Ishikawa (cell line): ENCODE results near the gene RAET1E.

Experiments
- CEBPB ChIP-seq: IDR thresholded peaks from 2 replicates; pipeline ENCODE4 v1.6.1; 2012
- CREB1 ChIP-seq: IDR thresholded peaks from 2 replicates; pipeline ENCODE4 v1.6.1; 2012; ENCODE audit warnings: low read depth
- EGR1 ChIP-seq: IDR thresholded peaks from 2 replicates; pipeline ENCODE4 v1.6.1; 2012
- EP300 ChIP-seq: IDR thresholded peaks from 2 replicates; pipeline ENCODE4 v1.6.1; 2012; ENCODE audit warnings: borderline replicate concordance
- FOXM1 ChIP-seq: IDR thresholded peaks from 2 replicates; pipeline ENCODE4 v1.6.1; 2012; ENCODE audit warnings: low read depth, borderline replicate concordance
- NFIC ChIP-seq: IDR thresholded peaks from 2 replicates; pipeline ENCODE4 v1.6.1; 2012
- RAD21 ChIP-seq: IDR thresholded peaks from 2 replicates; pipeline ENCODE4 v1.6.1; 2012; ENCODE audit warnings: low read depth
- TAF1 ChIP-seq: IDR thresholded peaks from 2 replicates; pipeline ENCODE4 v1.6.1; 2012; ENCODE audit warnings: low read depth, mild to moderate bottlenecking
- TCF12 ChIP-seq: IDR thresholded peaks from 2 replicates; pipeline ENCODE4 v1.6.1; 2012; ENCODE audit warnings: low read depth
- TEAD4 ChIP-seq: IDR thresholded peaks from 2 replicates; pipeline ENCODE4 v1.6.1; 2012
- YY1 ChIP-seq: IDR thresholded peaks from 2 replicates; pipeline ENCODE4 v1.6.1; 2012; ENCODE audit warnings: low read depth
- ZBTB7A ChIP-seq: IDR thresholded peaks from 2 replicates; pipeline ENCODE4 v1.6.1; 2012; ENCODE audit warnings: low read depth
- TF ChIP-seq, protein P1 (sequence below): IDR thresholded peaks from 2 replicates; pipeline ENCODE4 v1.6.1; 2012
- TF ChIP-seq, protein P2 (sequence below): IDR thresholded peaks from 2 replicates; pipeline ENCODE4 v1.6.1; 2012; ENCODE audit warnings: low read depth, mild to moderate bottlenecking
- TF ChIP-seq, protein P3 (sequence below): IDR thresholded peaks from 2 replicates; pipeline ENCODE4 v1.6.1; 2012

RAET1E gene

DNA sequence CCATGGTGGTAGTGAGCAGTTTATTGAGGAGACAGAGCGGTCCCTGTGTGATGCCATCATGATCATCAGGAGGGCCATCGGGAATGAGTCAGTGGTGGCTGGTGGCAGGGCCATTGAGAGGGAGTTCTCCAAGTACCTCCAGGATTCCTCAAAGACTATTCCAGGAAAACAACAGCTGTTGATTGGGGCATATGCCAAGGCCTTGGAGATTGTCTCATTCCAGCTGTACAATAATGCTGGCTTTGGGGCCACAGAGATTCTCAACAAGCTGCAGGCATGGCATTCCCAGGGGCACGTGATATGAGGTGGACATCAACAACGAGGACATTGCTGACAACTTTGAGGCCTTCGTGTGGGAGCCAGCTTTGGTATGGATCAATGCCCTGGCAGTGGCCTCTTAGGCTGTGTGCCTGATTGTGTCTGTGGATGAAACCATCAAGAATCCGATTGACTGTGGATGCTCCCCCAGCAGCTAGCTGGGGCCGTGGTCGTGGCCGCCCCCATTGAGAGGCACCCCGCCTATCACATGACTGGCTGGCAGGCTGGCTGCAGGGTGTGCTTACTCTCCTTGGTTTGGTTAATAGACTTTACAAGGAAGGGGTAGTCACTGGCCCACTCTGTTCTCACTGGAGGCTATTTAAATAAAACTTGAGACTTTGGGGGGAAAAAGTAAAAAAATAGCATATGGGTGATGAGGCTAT, 16.7 kb downstream of the RAET1E start:
- TF ChIP-seq TAF1 (no peak), CREB1 (no peak), TEAD4 (no peak), YY1 (no peak), ZBTB7A (no peak)
- TF ChIP-seq, protein P1, sequence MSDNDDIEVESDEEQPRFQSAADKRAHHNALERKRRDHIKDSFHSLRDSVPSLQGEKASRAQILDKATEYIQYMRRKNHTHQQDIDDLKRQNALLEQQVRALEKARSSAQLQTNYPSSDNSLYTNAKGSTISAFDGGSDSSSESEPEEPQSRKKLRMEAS, result no peak

GRCh38 chr6:149877659-149878058, 20.3 kb downstream of the RAET1E start:
- TF ChIP-seq TAF1 (no peak), TEAD4 (no peak), EGR1 (no peak), FOXM1 (no peak), TCF12 (no peak), RAD21 (no peak), NFIC (no peak), CEBPB (no peak), EP300 (no peak), ZBTB7A (no peak), CREB1 (no peak), YY1 (no peak)
- TF ChIP-seq, protein P2, sequence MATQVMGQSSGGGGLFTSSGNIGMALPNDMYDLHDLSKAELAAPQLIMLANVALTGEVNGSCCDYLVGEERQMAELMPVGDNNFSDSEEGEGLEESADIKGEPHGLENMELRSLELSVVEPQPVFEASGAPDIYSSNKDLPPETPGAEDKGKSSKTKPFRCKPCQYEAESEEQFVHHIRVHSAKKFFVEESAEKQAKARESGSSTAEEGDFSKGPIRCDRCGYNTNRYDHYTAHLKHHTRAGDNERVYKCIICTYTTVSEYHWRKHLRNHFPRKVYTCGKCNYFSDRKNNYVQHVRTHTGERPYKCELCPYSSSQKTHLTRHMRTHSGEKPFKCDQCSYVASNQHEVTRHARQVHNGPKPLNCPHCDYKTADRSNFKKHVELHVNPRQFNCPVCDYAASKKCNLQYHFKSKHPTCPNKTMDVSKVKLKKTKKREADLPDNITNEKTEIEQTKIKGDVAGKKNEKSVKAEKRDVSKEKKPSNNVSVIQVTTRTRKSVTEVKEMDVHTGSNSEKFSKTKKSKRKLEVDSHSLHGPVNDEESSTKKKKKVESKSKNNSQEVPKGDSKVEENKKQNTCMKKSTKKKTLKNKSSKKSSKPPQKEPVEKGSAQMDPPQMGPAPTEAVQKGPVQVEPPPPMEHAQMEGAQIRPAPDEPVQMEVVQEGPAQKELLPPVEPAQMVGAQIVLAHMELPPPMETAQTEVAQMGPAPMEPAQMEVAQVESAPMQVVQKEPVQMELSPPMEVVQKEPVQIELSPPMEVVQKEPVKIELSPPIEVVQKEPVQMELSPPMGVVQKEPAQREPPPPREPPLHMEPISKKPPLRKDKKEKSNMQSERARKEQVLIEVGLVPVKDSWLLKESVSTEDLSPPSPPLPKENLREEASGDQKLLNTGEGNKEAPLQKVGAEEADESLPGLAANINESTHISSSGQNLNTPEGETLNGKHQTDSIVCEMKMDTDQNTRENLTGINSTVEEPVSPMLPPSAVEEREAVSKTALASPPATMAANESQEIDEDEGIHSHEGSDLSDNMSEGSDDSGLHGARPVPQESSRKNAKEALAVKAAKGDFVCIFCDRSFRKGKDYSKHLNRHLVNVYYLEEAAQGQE, result no peak
- TF ChIP-seq, protein P1, result no peak
- TF ChIP-seq, protein P3, sequence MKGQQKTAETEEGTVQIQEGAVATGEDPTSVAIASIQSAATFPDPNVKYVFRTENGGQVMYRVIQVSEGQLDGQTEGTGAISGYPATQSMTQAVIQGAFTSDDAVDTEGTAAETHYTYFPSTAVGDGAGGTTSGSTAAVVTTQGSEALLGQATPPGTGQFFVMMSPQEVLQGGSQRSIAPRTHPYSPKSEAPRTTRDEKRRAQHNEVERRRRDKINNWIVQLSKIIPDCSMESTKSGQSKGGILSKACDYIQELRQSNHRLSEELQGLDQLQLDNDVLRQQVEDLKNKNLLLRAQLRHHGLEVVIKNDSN, result no peak

DNA sequence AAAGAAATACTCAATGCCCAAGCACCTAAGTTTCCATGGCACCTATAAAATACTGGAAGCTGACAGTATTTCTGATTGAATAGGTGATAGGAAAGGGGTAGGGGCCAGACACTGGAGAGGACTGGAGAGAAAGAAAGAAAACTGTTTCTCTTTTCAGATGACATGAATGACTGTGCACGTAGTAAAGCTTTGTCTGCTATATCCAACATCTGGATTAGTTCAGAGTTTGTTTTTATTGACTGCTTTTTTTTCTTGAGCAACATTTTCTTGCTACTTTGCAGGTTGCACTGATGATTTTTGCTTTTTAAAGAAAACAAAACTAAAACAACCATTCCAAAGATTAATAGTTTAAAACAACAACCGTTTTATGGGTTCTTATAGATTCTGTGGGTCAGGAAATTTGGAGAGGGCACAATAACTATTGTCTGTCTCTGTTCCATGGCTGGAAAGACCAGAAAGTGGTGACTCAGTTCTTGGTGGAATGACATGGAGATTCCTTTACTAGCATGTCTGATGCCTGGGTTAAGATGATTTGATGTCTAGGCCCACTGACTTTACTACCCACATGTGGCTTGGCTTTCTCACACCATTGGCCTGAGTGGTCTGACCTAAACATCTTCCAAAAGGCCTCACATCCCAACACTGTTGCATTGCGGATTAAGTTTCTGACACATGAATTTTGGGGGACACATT, 21.5 kb downstream of the RAET1E start:
- TF ChIP-seq, protein P1, result no peak
- TF ChIP-seq TAF1, result no peak
- TF ChIP-seq TEAD4, result no peak
- TF ChIP-seq CREB1, result no peak
- TF ChIP-seq ZBTB7A, result no peak
- no peak for TF ChIP-seq RAD21
- no peak for TF ChIP-seq NFIC

- TF ChIP-seq, protein P2, result no peak
- TF ChIP-seq TAF1 (no peak), EP300 (no peak), TEAD4 (no peak), RAD21 (no peak), FOXM1 (no peak), ZBTB7A (no peak), CREB1 (no peak), TCF12 (no peak)
- TF ChIP-seq, protein P3, result no peak
- TF ChIP-seq, protein P1, result no peak
Measured at GRCh38 chr6:149872233-149872632, 25.7 kb downstream of the RAET1E start.

GRCh38 chr6:149871182-149871581, 26.7 kb downstream of the RAET1E start:
- TF ChIP-seq, protein P3, result no peak
- TF ChIP-seq TCF12 (no peak), RAD21 (no peak), NFIC (no peak), ZBTB7A (no peak), CEBPB (no peak), EP300 (no peak), TAF1 (no peak), FOXM1 (no peak), YY1 (no peak), EGR1 (no peak)
- TF ChIP-seq, protein P2, result no peak
